Measurements from ENCODE around the gene ATP8A2. TPM values are rescaled to one million over a fixed set of nuclear protein-coding genes. Genes with fewer than 3 reads are reported as not detected.

Gene ATP8A2
- total RNA-seq, 2 donors from 2014 or later = 0.08 to 0.19 TPM

- no peak for TF ChIP-seq CTCF (IDR thresholded peaks at IDR 0.05)
- no peaks in the 10 kb centered on the region for H3K9me3 ChIP-seq
- no peak overlapping the region for H3K4me3 ChIP-seq
- H3K27me3 ChIP-seq = no peaks in the 10 kb centered on the region
- no peak for DNase-seq (ENCODE audit: low spot score)
- peaks cover 3 to 30% of the 10 kb centered on the region in 2 donors for H3K4me1 ChIP-seq
- H3K27ac ChIP-seq = no peak overlapping the region
- H3K36me3 ChIP-seq = no peaks in the 10 kb centered on the region
Observed at GRCh38 chr13:26024558-26024957, 652.8 kb downstream of the ATP8A2 start.

GRCh38 chr13:26025196-26025595 is 653.4 kb downstream of the ATP8A2 start:
- H3K4me3 ChIP-seq = no peak overlapping the region
- no peak for DNase-seq (ENCODE audit: low spot score)
- no peak for TF ChIP-seq CTCF (IDR thresholded peaks at IDR 0.05)
- peaks cover 3 to 30% of the 10 kb centered on the region in 2 donors for H3K4me1 ChIP-seq
- no peak overlapping the region for H3K27ac ChIP-seq
- no peaks in the 10 kb centered on the region for H3K9me3 ChIP-seq
- no peaks in the 10 kb centered on the region for H3K27me3 ChIP-seq
- no peaks in the 10 kb centered on the region for H3K36me3 ChIP-seq

GRCh38 chr13:26025771-26026170 is 654.0 kb downstream of the ATP8A2 start:
- no peak overlapping the region for H3K4me3 ChIP-seq
- H3K36me3 ChIP-seq = no peaks in the 10 kb centered on the region
- peaks cover 3 to 30% of the 10 kb centered on the region in 2 donors for H3K4me1 ChIP-seq
- H3K9me3 ChIP-seq = no peaks in the 10 kb centered on the region
- no peak for TF ChIP-seq CTCF (IDR thresholded peaks at IDR 0.05)
- H3K27me3 ChIP-seq = no peaks in the 10 kb centered on the region
- H3K27ac ChIP-seq = no peak overlapping the region
- no peak for DNase-seq (ENCODE audit: low spot score)

GRCh38 chr13:26026211-26026610 is 654.4 kb downstream of the ATP8A2 start:
- H3K4me3 ChIP-seq = no peak overlapping the region
- no peaks in the 10 kb centered on the region for H3K36me3 ChIP-seq
- no peak for DNase-seq (ENCODE audit: low spot score)
- H3K27ac ChIP-seq = no peak overlapping the region
- H3K27me3 ChIP-seq = no peaks in the 10 kb centered on the region
- H3K4me1 ChIP-seq = peaks cover 3 to 30% of the 10 kb centered on the region in 2 donors
- no peak for TF ChIP-seq CTCF (IDR thresholded peaks at IDR 0.05)
- no peaks in the 10 kb centered on the region for H3K9me3 ChIP-seq

- Histone ChIP-seq H3K4me3 (no peak overlapping the region), H3K27me3 (no peaks in the 10 kb centered on the region), H3K4me1 (peaks cover 0 to 2% of the 10 kb centered on the region in 2 donors), H3K27ac (no peak overlapping the region), H3K9me3 (no peaks in the 10 kb centered on the region), H3K36me3 (no peaks in the 10 kb centered on the region)
- no peak for TF ChIP-seq CTCF (IDR thresholded peaks at IDR 0.05)
- DNase-seq (ENCODE audit: low spot score) = no peak
Observed at GRCh38 chr13:26029581-26030136, 657.9 kb downstream of the ATP8A2 start.

GRCh38 chr13:26030331-26030730 is 658.6 kb downstream of the ATP8A2 start:
- Histone ChIP-seq H3K27me3 (no peaks in the 10 kb centered on the region), H3K4me1 (no peaks in the 10 kb centered on the region), H3K4me3 (no peak overlapping the region), H3K27ac (no peak overlapping the region), H3K36me3 (no peaks in the 10 kb centered on the region), H3K9me3 (no peaks in the 10 kb centered on the region)
- no peak for TF ChIP-seq CTCF (IDR thresholded peaks at IDR 0.05)
- no peak for DNase-seq (ENCODE audit: low spot score)
